ENCODE measurements around the gene ZNF565.

DNA sequence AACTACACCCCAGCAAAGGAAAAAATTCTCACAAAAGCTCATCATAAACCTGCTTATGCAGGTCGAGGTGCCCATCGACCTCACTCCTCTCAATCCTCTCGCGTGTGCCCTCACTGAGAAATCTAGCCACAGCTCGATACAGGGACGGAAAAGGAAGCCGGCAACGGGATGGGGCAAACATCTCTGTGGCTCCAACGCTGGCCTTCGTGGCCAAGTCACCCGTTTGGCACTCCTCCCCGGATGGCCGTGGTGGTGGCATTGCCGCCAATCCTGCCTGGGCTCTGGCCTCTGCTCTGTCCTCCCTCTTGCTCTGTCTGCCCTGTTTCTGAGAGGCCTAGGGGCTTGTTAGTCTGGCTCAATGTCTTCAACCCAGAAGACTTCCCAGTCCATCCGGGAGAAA, 41.6 kb upstream of the ZNF565 start:
- TF ChIP-seq, protein P1, sequence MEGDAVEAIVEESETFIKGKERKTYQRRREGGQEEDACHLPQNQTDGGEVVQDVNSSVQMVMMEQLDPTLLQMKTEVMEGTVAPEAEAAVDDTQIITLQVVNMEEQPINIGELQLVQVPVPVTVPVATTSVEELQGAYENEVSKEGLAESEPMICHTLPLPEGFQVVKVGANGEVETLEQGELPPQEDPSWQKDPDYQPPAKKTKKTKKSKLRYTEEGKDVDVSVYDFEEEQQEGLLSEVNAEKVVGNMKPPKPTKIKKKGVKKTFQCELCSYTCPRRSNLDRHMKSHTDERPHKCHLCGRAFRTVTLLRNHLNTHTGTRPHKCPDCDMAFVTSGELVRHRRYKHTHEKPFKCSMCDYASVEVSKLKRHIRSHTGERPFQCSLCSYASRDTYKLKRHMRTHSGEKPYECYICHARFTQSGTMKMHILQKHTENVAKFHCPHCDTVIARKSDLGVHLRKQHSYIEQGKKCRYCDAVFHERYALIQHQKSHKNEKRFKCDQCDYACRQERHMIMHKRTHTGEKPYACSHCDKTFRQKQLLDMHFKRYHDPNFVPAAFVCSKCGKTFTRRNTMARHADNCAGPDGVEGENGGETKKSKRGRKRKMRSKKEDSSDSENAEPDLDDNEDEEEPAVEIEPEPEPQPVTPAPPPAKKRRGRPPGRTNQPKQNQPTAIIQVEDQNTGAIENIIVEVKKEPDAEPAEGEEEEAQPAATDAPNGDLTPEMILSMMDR (optimal IDR thresholded peaks at IDR 0.05 in 1 of 3, IDR thresholded peaks at IDR 0.05 in 1 of 3, conservative IDR thresholded peaks at IDR 0.05 in 1 of 3; ENCODE audit: extremely low read depth in 1 of 3, insufficient read depth in 2 of 3, low read length in 3 of 3) = no peak
- TF ChIP-seq EZH2 (IDR thresholded peaks at IDR 0.05; ENCODE audit: low read length) = no peak

All from keratinocyte (primary cell).